SU-DHL-6 (cell line): ENCODE data around the gene CHTF8.

ENCODE experiments used
- EZH2phosphoT487 ChIP-seq: fragments of 200-600 bp; sonication (generic), shearing (Covaris generic); conservative IDR thresholded peaks from 2 replicates; pipeline ENCODE4 v1.6.1; 2018; ENCODE audit warnings: mild to moderate bottlenecking, antibody characterized with exemption, low read length, moderate library complexity, mixed read lengths
- TF ChIP-seq, protein P1 (sequence below): fragments of 200-600 bp; sonication (generic); IDR thresholded peaks from one replicate; pipeline ENCODE4 v1.5.1; 2017; ENCODE audit warnings: antibody characterized with exemption, mild to moderate bottlenecking, low read length, moderate library complexity; ENCODE audit not compliant: insufficient read depth, poor library complexity, severe bottlenecking

DNA sequence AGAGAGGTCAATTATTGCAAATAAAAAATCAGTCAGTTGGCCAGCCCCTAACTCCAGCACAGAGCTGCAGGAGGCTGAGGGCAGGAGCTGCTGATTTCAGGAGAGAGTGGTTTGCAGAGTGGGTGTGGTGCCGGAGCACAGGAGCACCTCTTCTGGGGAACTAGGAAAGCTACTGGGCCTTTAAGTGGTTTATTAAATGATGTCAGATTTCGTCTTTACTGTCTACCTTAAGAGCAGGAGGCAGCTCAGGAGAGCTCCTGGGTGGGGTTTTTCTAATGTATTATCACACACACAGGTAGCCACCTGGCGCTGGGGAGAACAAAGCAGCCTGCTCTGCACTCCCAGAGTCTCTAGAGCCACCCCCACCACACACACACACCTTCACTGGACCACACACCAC lies 38.4 kb downstream of the CHTF8 start:
- TF ChIP-seq, protein P1, sequence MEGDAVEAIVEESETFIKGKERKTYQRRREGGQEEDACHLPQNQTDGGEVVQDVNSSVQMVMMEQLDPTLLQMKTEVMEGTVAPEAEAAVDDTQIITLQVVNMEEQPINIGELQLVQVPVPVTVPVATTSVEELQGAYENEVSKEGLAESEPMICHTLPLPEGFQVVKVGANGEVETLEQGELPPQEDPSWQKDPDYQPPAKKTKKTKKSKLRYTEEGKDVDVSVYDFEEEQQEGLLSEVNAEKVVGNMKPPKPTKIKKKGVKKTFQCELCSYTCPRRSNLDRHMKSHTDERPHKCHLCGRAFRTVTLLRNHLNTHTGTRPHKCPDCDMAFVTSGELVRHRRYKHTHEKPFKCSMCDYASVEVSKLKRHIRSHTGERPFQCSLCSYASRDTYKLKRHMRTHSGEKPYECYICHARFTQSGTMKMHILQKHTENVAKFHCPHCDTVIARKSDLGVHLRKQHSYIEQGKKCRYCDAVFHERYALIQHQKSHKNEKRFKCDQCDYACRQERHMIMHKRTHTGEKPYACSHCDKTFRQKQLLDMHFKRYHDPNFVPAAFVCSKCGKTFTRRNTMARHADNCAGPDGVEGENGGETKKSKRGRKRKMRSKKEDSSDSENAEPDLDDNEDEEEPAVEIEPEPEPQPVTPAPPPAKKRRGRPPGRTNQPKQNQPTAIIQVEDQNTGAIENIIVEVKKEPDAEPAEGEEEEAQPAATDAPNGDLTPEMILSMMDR = no peak
- no peak for TF ChIP-seq EZH2phosphoT487
